Measurements from ENCODE around the gene GTPBP4. TPM values are rescaled to one million over a fixed set of nuclear protein-coding genes. Genes with fewer than 3 reads are reported as not detected.

Gene GTPBP4
- total and polyA plus RNA-seq, 2 donors (not counting 1 experiment from before 2014, with no cell fraction given), result 28.7 to 34.4 TPM

GRCh38 chr10:1040133-1040532, 51.9 kb downstream of the GTPBP4 start:
- H3K27ac ChIP-seq (ENCODE audit: insufficient read depth, low read length), result no peak overlapping the region
- no peak overlapping the region for H3K4me2 ChIP-seq (ENCODE audit: extremely low read depth, insufficient read depth, low read length)
- no peaks in the 10 kb centered on the region for H3K27me3 ChIP-seq (ENCODE audit: control insufficient read depth, insufficient read depth, low read length)
- H3K4me1 ChIP-seq (ENCODE audit: control insufficient read depth, extremely low read depth, insufficient read depth, low read length), result no peaks in the 10 kb centered on the region
- no peak overlapping the region for H3K4me3 ChIP-seq (replicated peaks in 1 of 4; ENCODE audit: control extremely low read depth in 1 of 4, insufficient read depth in 1 of 4, low read depth in 3 of 4, low read length in 4 of 4)
- peaks cover 5% of the 10 kb centered on the region for H3K36me3 ChIP-seq (ENCODE audit: control insufficient read depth, insufficient read depth, low read length)
- no peak for DNase-seq (ENCODE audit: low read depth in 2 of 2)
- H3K79me2 ChIP-seq (ENCODE audit: control insufficient read depth, insufficient read depth, low read length), result peaks cover 18% of the 10 kb centered on the region
- no peak overlapping the region for H3K9ac ChIP-seq (ENCODE audit: insufficient read depth, low read length)
- H3K9me3 ChIP-seq (ENCODE audit: control insufficient read depth, insufficient read depth, low read depth, low read length), result no peaks in the 10 kb centered on the region
- peaks cover 1% of the 10 kb centered on the region for H4K20me1 ChIP-seq (ENCODE audit: control insufficient read depth, extremely low read depth, insufficient read depth, low read length)
- TF ChIP-seq EZH2 (IDR thresholded peaks at IDR 0.05; ENCODE audit: low read length, missing control alignments), result no peak
- TF ChIP-seq, protein P1, sequence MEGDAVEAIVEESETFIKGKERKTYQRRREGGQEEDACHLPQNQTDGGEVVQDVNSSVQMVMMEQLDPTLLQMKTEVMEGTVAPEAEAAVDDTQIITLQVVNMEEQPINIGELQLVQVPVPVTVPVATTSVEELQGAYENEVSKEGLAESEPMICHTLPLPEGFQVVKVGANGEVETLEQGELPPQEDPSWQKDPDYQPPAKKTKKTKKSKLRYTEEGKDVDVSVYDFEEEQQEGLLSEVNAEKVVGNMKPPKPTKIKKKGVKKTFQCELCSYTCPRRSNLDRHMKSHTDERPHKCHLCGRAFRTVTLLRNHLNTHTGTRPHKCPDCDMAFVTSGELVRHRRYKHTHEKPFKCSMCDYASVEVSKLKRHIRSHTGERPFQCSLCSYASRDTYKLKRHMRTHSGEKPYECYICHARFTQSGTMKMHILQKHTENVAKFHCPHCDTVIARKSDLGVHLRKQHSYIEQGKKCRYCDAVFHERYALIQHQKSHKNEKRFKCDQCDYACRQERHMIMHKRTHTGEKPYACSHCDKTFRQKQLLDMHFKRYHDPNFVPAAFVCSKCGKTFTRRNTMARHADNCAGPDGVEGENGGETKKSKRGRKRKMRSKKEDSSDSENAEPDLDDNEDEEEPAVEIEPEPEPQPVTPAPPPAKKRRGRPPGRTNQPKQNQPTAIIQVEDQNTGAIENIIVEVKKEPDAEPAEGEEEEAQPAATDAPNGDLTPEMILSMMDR (conservative IDR thresholded peaks at IDR 0.05 in 1 of 2, IDR thresholded peaks at IDR 0.05 in 1 of 2; ENCODE audit: low read depth in 1 of 2, low read length in 2 of 2), result no peak
- H2AFZ ChIP-seq (ENCODE audit: low read length), result no peak overlapping the region

DNA sequence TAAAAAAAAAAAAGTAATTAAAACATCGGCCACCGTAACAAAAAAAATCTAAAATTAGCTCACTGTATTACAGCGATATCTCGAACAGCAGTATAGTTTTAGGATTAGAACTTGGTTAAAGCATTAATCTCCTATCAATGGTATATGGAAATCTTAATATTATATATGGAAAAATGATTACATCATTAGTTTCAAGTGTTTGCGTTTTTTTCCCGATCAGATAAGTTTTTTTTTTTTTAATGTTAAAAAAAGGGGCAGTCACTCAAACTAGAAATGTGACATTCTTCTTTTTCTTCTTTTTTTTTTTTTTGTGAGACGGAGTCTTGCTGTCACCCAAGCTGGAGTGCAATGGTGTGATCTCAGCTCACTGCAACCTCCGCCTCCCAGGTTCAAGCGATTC, 53.3 kb downstream of the GTPBP4 start:
- no peak overlapping the region for H3K4me3 ChIP-seq (replicated peaks in 1 of 4; ENCODE audit: control extremely low read depth in 1 of 4, insufficient read depth in 1 of 4, low read depth in 3 of 4, low read length in 4 of 4)
- H3K27me3 ChIP-seq (ENCODE audit: control insufficient read depth, insufficient read depth, low read length), result no peaks in the 10 kb centered on the region
- peaks cover 1% of the 10 kb centered on the region for H4K20me1 ChIP-seq (ENCODE audit: control insufficient read depth, extremely low read depth, insufficient read depth, low read length)
- H3K4me2 ChIP-seq (ENCODE audit: extremely low read depth, insufficient read depth, low read length), result no peak overlapping the region
- peaks cover 30% of the 10 kb centered on the region for H3K79me2 ChIP-seq (ENCODE audit: control insufficient read depth, insufficient read depth, low read length)
- no peak for TF ChIP-seq EZH2 (IDR thresholded peaks at IDR 0.05; ENCODE audit: low read length, missing control alignments)
- TF ChIP-seq, protein P1 (conservative IDR thresholded peaks at IDR 0.05 in 1 of 2, IDR thresholded peaks at IDR 0.05 in 1 of 2; ENCODE audit: low read depth in 1 of 2, low read length in 2 of 2), result no peak
- no peak for DNase-seq (ENCODE audit: low read depth in 2 of 2)
- H3K36me3 ChIP-seq (ENCODE audit: control insufficient read depth, insufficient read depth, low read length), result peaks cover 5% of the 10 kb centered on the region
- no peak overlapping the region for H3K9ac ChIP-seq (ENCODE audit: insufficient read depth, low read length)
- no peaks in the 10 kb centered on the region for H3K9me3 ChIP-seq (ENCODE audit: control insufficient read depth, insufficient read depth, low read depth, low read length)
- no peak overlapping the region for H3K27ac ChIP-seq (ENCODE audit: insufficient read depth, low read length)
- H3K4me1 ChIP-seq (ENCODE audit: control insufficient read depth, extremely low read depth, insufficient read depth, low read length), result no peaks in the 10 kb centered on the region
- no peak overlapping the region for H2AFZ ChIP-seq (ENCODE audit: low read length)

DNA sequence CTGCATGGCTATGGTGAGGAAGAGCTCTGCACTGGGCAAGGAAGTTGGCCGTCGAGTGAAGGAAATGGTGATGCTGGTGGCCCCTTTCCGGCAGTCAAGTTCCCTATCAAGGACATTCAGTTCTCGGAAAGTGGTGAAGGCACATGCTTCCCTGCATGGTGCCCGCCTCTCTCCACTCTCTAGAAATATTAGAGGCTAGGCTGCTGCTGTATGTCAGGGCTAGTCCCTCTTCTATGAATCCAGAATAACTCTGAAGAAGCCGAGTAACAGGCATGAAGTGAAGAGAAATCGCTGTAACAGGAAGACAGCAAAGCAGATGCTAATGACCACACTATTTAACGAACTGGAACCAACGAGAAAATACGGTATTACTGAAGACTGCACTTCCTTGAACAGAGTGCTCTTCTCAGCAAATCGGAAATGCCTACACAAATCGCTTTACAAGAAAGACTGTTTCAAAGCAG, 55.3 kb downstream of the GTPBP4 start:
- Histone ChIP-seq H4K20me1 (ENCODE audit: control insufficient read depth, extremely low read depth, insufficient read depth, low read length) (peaks cover 1% of the 10 kb centered on the region), H3K79me2 (ENCODE audit: control insufficient read depth, insufficient read depth, low read length) (peaks cover 42% of the 10 kb centered on the region)

More for the DNA sequence above, 55.3 kb downstream of the GTPBP4 start:
- peaks cover 5% of the 10 kb centered on the region for H3K36me3 ChIP-seq (ENCODE audit: control insufficient read depth, insufficient read depth, low read length)
- no peak overlapping the region for H3K4me2 ChIP-seq (ENCODE audit: extremely low read depth, insufficient read depth, low read length)
- no peak overlapping the region for H3K27ac ChIP-seq (ENCODE audit: insufficient read depth, low read length)
- H3K4me3 ChIP-seq (replicated peaks in 1 of 4; ENCODE audit: control extremely low read depth in 1 of 4, insufficient read depth in 1 of 4, low read depth in 3 of 4, low read length in 4 of 4), result no peak overlapping the region
- no peaks in the 10 kb centered on the region for H3K9me3 ChIP-seq (ENCODE audit: control insufficient read depth, insufficient read depth, low read depth, low read length)
- H3K4me1 ChIP-seq (ENCODE audit: control insufficient read depth, extremely low read depth, insufficient read depth, low read length), result no peaks in the 10 kb centered on the region
- no peak overlapping the region for H2AFZ ChIP-seq (ENCODE audit: low read length)
- no peak for DNase-seq (ENCODE audit: low read depth in 2 of 2)
- no peak overlapping the region for H3K9ac ChIP-seq (ENCODE audit: insufficient read depth, low read length)
- TF ChIP-seq, protein P1 (conservative IDR thresholded peaks at IDR 0.05 in 1 of 2, IDR thresholded peaks at IDR 0.05 in 1 of 2; ENCODE audit: low read depth in 1 of 2, low read length in 2 of 2), result no peak
- no peak for TF ChIP-seq EZH2 (IDR thresholded peaks at IDR 0.05; ENCODE audit: low read length, missing control alignments)
- no peaks in the 10 kb centered on the region for H3K27me3 ChIP-seq (ENCODE audit: control insufficient read depth, insufficient read depth, low read length)
